Measurements from ENCODE around the gene PSRC1.

The PSRC1 gene

GRCh38 chr1:109238382-109238781, 44.6 kb downstream of the PSRC1 start:
- TF ChIP-seq CTCF (IDR thresholded peaks at IDR 0.05; ENCODE audit: low read depth, low read length), result no peak
- H3K36me3 ChIP-seq, result peaks cover 60% of the 10 kb centered on the region

GRCh38 chr1:109237512-109237911, 45.4 kb downstream of the PSRC1 start:
- Histone ChIP-seq H3K36me3 (peaks cover 68% of the 10 kb centered on the region), H3K4me3 (ENCODE audit: low read depth, low read length) (no peak overlapping the region), H3K9me3 (no peaks in the 10 kb centered on the region), H3K4me1 (peaks cover 7% of the 10 kb centered on the region; the same call in 1 of the 2 replicates), H3K27me3 (no peaks in the 10 kb centered on the region)
- no peak for TF ChIP-seq CTCF (IDR thresholded peaks at IDR 0.05; ENCODE audit: low read depth, low read length)
- DNase-seq, result no peak

More at GRCh38 chr1:109238382-109238781, 44.6 kb downstream of the PSRC1 start:
- H3K4me3 ChIP-seq (ENCODE audit: low read depth, low read length), result no peak overlapping the region
- H3K9me3 ChIP-seq, result no peaks in the 10 kb centered on the region
- H3K27me3 ChIP-seq, result no peaks in the 10 kb centered on the region
- DNase-seq, result no peak
- H3K4me1 ChIP-seq, result peaks cover 7% of the 10 kb centered on the region; the same call in 1 of the 2 replicates

GRCh38 chr1:109235137-109235536, 47.8 kb downstream of the PSRC1 start:
- H3K9me3 ChIP-seq, result no peaks in the 10 kb centered on the region
- peaks cover 4% of the 10 kb centered on the region; the same call in 1 of the 2 replicates for H3K4me1 ChIP-seq
- H3K36me3 ChIP-seq, result peaks cover 88% of the 10 kb centered on the region
- TF ChIP-seq CTCF (IDR thresholded peaks at IDR 0.05; ENCODE audit: low read depth, low read length), result no peak
- no peak overlapping the region for H3K4me3 ChIP-seq (ENCODE audit: low read depth, low read length)
- DNase-seq, result no peak
- H3K27me3 ChIP-seq, result no peaks in the 10 kb centered on the region

- no peaks in the 10 kb centered on the region for H3K9me3 ChIP-seq
- no peaks in the 10 kb centered on the region for H3K27me3 ChIP-seq
- H3K36me3 ChIP-seq, result peaks cover 83% of the 10 kb centered on the region
- DNase-seq, result no peak
- H3K4me1 ChIP-seq, result no peaks in the 10 kb centered on the region
- H3K4me3 ChIP-seq (ENCODE audit: low read depth, low read length), result no peak overlapping the region
- TF ChIP-seq CTCF (IDR thresholded peaks at IDR 0.05; ENCODE audit: low read depth, low read length), result no peak
Measured at GRCh38 chr1:109231066-109231465, 51.9 kb downstream of the PSRC1 start.

All from BE2C (cell line).